ENCODE measurements around the gene BACE2.
A peak's percentile ranks its signal among the peaks of the same experiment; 100 is the strongest.

- TF ChIP-seq POLR2A (IDR thresholded peaks at IDR 0.05) (peak in 1 of 2 donors; percentile 69), CTCF (IDR thresholded peaks at IDR 0.05) (peak in 4 of 6 experiments; percentile 22 to 81 (median 64))
Measured at GRCh38 chr21:41167348-41168342, at the start of gene BACE2.

Measured in thyroid gland (tissue), 4 donors.